T-cell (primary cell): ENCODE measurements around the gene METTL24. TPM values are rescaled to one million over a fixed set of nuclear protein-coding genes. Genes with fewer than 3 reads are reported as not detected.
A peak's percentile ranks its signal among the peaks of the same experiment; 100 is the strongest.

Experiments
- ATAC-seq, 4 experiments: fragments of 200-7000 bp in 3 of 4; fragments of 150-1000 bp in 1 of 4; cut with Tn5 transposase; replicated peaks in 1 of 4; 1 replicate in 3 of 4; 2 replicates in 1 of 4; pipeline ENCODE4 v1.10.0; 2021; ENCODE audit warnings: moderate library complexity in 3 of 4, mild to moderate bottlenecking in 2 of 4, moderate number of reproducible peaks in 1 of 4
- CTCF ChIA-PET, 2 donors: fragments of 300-600 bp; sonication (Branson Sonifier 250); formaldehyde crosslinking; loops; one replicate each; lab custom pipeline; 2022; ENCODE audit warnings: antibody characterized with exemption in 2 of 2; lab: Charles Lee
- POLR2A ChIA-PET, 2 donors: fragments of 300-600 bp; sonication (Branson Sonifier 250); formaldehyde crosslinking; loops; one replicate each; lab custom pipeline; 2022; ENCODE audit warnings: antibody characterized with exemption in 2 of 2; lab: Charles Lee
- DNase-seq, 35 experiments: peaks; one replicate each; pipeline versions ENCODE4 v3.0.0 to v3.0.0-alpha.2; 2013 to 2023
- H3K27ac ChIP-seq: one replicate; pipeline ENCODE4 v1.5.1; 2013; ENCODE audit warnings: low read length
- H3K27me3 ChIP-seq, 2 experiments: replicated peaks in 1 of 2; 1 replicate in 1 of 2; 2 replicates in 1 of 2; pipeline versions ENCODE4 v1.6.1 to v1.7.0; 2013; ENCODE audit warnings: low read length in 1 of 2, mixed read lengths in 1 of 2; ENCODE audit not compliant: control insufficient read depth in 2 of 2, insufficient read depth in 2 of 2; ENCODE audit errors: extremely low read depth in 1 of 2
- H3K36me3 ChIP-seq, 2 donors: 1 replicate in 1 of 2; 2 replicates in 1 of 2; pipeline versions ENCODE4 v1.6.1 to v1.7.0; 2013; ENCODE audit warnings: low read length in 1 of 2; ENCODE audit not compliant: control insufficient read depth in 2 of 2, insufficient read depth in 1 of 2; ENCODE audit errors: extremely low read depth in 1 of 2
- H3K4me1 ChIP-seq, 2 experiments: 1 replicate in 1 of 2; 2 replicates in 1 of 2; pipeline versions ENCODE4 v1.6.1 to v1.7.0; 2013; ENCODE audit warnings: low read length in 2 of 2, mixed read lengths in 1 of 2; ENCODE audit not compliant: insufficient read depth in 2 of 2, control insufficient read depth in 1 of 2; ENCODE audit errors: extremely low read depth in 1 of 2
- H3K4me3 ChIP-seq, 2 donors: 1 replicate in 1 of 2; 2 replicates in 1 of 2; pipeline versions ENCODE4 v1.5.1 to v1.7.0; 2013; ENCODE audit warnings: mild to moderate bottlenecking in 2 of 2, low read length in 1 of 2, moderate library complexity in 1 of 2; ENCODE audit not compliant: control insufficient read depth in 1 of 2; ENCODE audit errors: extremely low read depth in 1 of 2
- H3K9me3 ChIP-seq: 2 replicates; pipeline ENCODE4 v1.7.0; 2013
- H3K27ac Mint-ChIP-seq, 2 donors: one replicate each; pipeline ENCODE4 v1.8.0; 2020 to 2021; ENCODE audit warnings: mild to moderate bottlenecking in 2 of 2, mixed read lengths in 2 of 2
- H3K27me3 Mint-ChIP-seq, 2 donors: one replicate each; pipeline ENCODE4 v1.8.0; 2021 to 2022; ENCODE audit warnings: mixed read lengths in 2 of 2
- H3K36me3 Mint-ChIP-seq: one replicate; pipeline ENCODE4 v1.8.0; 2021; ENCODE audit warnings: mixed read lengths
- H3K4me1 Mint-ChIP-seq, 3 donors: one replicate each; pipeline ENCODE4 v1.8.0; 2020 to 2022; ENCODE audit warnings: mixed read lengths in 3 of 3, mild to moderate bottlenecking in 1 of 3
- H3K4me3 Mint-ChIP-seq, 3 donors: one replicate each; pipeline ENCODE4 v1.8.0; 2020 to 2022; ENCODE audit warnings: mild to moderate bottlenecking in 3 of 3, mixed read lengths in 3 of 3, moderate library complexity in 3 of 3
- H3K9me3 Mint-ChIP-seq, 3 donors: one replicate each; pipeline ENCODE4 v1.8.0; 2020 to 2022; ENCODE audit warnings: mixed read lengths in 3 of 3
- WGBS: methylation state at CpG from one replicate; pipeline ENCODE4 v1.1.5; 2013; ENCODE audit warnings: missing lambda C conversion rate; ENCODE audit not compliant: insufficient coverage; 5-methylcytosine and 5-hydroxymethylcytosine counted together
- total RNA-seq, 35 experiments: library from RNA in 6 of 35; stranded (reverse) in 6 of 35; fragments of 120-200 nt in 1 of 35; gene quantifications; one replicate each; pipeline versions ENCODE4 v1.2.1 to v1.2.4 and lab custom pipeline; 2013 to 2026

Gene METTL24
- total RNA-seq, 5 donors from 2014 or later (not counting 1 experiment from before 2014, with no cell fraction given): 0.30 to 0.47 (median 0.33) TPM; not detected in 2

DNA sequence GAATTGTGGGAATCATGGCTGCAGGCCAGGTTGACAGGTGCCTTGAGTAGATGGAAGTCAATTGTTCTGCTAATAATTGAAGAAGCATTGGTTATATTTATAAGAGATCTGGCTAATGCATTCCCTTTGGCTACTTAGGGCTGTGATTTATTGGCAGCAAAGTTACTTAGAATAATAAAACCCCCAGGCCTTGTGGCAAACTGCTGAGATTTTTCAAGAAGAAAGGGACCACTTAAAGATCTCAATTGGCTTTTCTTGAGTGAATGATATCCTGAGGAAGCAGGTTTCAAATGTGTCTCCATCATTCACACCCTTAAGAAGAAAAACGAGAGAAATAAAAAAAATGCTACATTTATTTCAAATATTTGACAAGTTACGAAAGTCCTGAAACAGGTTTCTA lies 29.8 kb upstream of the METTL24 start:
- no CpG with 5 or more reads among the region's 2 CpGs for WGBS
- H3K36me3 Mint-ChIP-seq: no peaks in the 10 kb centered on the region

DNA sequence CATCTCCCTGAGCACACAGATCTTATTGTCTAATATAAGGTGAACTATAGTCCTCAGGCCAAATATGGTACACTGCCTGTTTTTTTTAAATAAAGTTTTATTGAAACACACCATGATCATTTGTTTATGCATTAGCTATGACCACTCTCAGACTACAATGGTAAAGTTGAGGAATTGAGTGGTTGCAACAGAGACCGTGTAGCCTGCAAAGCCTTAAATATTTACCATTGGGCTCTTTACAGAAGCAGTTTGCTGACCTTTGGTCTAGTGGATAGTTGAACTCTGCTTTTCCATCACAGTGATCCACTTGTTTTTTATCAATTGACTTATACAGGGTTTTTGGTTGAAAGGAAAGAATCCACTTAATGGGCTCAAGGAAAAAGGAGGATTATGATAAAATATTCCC lies 27.3 kb upstream of the METTL24 start:
- ChIA-PET CTCF (interaction anchor here in 1 of 2 donors (0.7 kb wide), 1 partner anchor 681 kb away, joined by 3 read pairs; no protein-coding TSS in a partner anchor), POLR2A (interaction anchor here in 1 of 2 donors (0.6 kb wide), 2 partner anchors 689 to 874 kb away, joined by 4 read pairs; no protein-coding TSS in a partner anchor)
- peaks cover 0 to 4% of the 10 kb centered on the region in 2 donors for H3K27me3 Mint-ChIP-seq
- Histone ChIP-seq H3K27me3 (no peaks in the 10 kb centered on the region), H3K36me3 (no peaks in the 10 kb centered on the region), H3K27ac (no peak overlapping the region), H3K4me1 (peaks cover 9 to 18% of the 10 kb centered on the region in 2 experiments), H3K9me3 (no peaks in the 10 kb centered on the region), H3K4me3 (no peak overlapping the region)
- DNase-seq (no peak), ATAC-seq (no peak)
- H3K27ac Mint-ChIP-seq: no peak overlapping the region
- no peaks in the 10 kb centered on the region for H3K36me3 Mint-ChIP-seq
- no peak overlapping the region for H3K4me3 Mint-ChIP-seq
- H3K4me1 Mint-ChIP-seq: peaks cover 13 to 22% (median 18%) of the 10 kb centered on the region in 3 donors
- no CpG with 5 or more reads among the region's 1 CpG for WGBS
- H3K9me3 Mint-ChIP-seq: peaks cover 0 to 5% (median 0%) of the 10 kb centered on the region in 3 donors

More for the DNA sequence above, 29.8 kb upstream of the METTL24 start:
- DNase-seq: no peak
- POLR2A ChIA-PET: no interaction called here
- Mint-ChIP-seq H3K4me3 (no peak overlapping the region), H3K9me3 (no peaks in the 10 kb centered on the region), H3K27ac (peak overlapping the region in 1 of 2 donors; percentile 6), H3K27me3 (peaks cover 0 to 2% of the 10 kb centered on the region in 2 donors), H3K4me1 (peaks cover 20 to 26% (median 22%) of the 10 kb centered on the region in 3 donors)
- H3K27ac ChIP-seq: no peak overlapping the region
- ATAC-seq: no peak
- H3K27me3 ChIP-seq: no peaks in the 10 kb centered on the region
- H3K9me3 ChIP-seq: no peaks in the 10 kb centered on the region
- H3K4me1 ChIP-seq: peaks cover 9 to 21% of the 10 kb centered on the region in 2 experiments
- CTCF ChIA-PET: no interaction called here
- H3K36me3 ChIP-seq: no peaks in the 10 kb centered on the region
- no peak overlapping the region for H3K4me3 ChIP-seq

DNA sequence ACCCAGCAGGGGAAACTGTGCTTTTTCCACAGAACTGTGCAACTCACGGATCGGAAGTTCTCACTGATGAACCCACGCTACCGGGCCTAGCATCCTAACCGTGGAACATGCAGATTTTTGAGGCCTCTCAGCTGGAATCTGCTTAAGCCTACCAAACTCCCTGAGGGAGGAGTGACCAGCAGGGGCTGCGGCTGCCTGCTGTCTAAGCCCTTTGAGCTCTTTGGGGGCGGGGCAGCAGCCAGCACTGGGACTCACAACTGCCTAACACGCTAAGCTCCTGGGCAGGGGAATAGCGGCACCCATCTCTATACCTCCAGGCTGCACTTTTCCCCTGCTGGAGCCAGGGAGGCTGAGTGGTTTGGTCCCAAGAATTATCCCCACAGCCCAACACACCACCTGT lies 20.4 kb upstream of the METTL24 start:
- Mint-ChIP-seq H3K36me3 (no peaks in the 10 kb centered on the region), H3K27ac (no peak overlapping the region), H3K9me3 (peaks cover 0 to 5% (median 0%) of the 10 kb centered on the region in 3 donors), H3K27me3 (peaks cover 0 to 14% of the 10 kb centered on the region in 2 donors), H3K4me3 (no peak overlapping the region), H3K4me1 (no peaks in the 10 kb centered on the region)
- POLR2A ChIA-PET: no interaction called here
- Histone ChIP-seq H3K27me3 (peaks cover 0 to 13% of the 10 kb centered on the region in 2 experiments), H3K4me1 (no peaks in the 10 kb centered on the region), H3K36me3 (no peaks in the 10 kb centered on the region), H3K27ac (no peak overlapping the region), H3K9me3 (no peaks in the 10 kb centered on the region), H3K4me3 (no peak overlapping the region)
- CTCF ChIA-PET: no interaction called here
- 93% methylated on average over 9 of the region's 9 CpGs for WGBS
- DNase-seq (no peak), ATAC-seq (no peak)

DNA sequence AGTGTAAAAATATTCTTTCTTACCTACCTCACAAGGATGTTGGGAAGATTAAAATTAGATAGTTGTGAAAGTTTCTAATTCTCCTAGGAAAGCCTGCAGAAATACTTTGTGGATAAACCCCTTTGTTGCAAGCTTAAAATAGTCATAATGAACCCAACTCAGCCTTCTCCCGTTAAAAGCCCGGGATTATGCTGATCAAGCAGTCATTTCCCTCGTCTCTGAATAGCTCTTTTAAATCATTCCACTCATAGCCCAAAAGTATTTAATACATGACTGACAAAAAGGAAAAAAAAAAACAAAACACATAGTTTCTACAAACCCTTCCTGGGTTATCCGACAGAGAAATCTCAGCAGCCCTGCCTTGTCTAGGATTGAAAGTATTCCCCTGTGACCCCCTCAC lies 10.9 kb upstream of the METTL24 start:
- Mint-ChIP-seq H3K4me3 (no peak overlapping the region), H3K4me1 (peaks cover 22 to 39% (median 35%) of the 10 kb centered on the region in 3 donors), H3K36me3 (no peaks in the 10 kb centered on the region), H3K27ac (no peak overlapping the region), H3K9me3 (peaks cover 0 to 4% (median 0%) of the 10 kb centered on the region in 3 donors), H3K27me3 (peaks cover under 1 to 10% of the 10 kb centered on the region in 2 donors)
- DNase-seq: no peak
- ChIA-PET CTCF (no interaction called here), POLR2A (no interaction called here)
- peaks cover 20 to 30% of the 10 kb centered on the region in 2 experiments for H3K4me1 ChIP-seq
- ATAC-seq: no peak
- H3K4me3 ChIP-seq: no peak overlapping the region
- no peaks in the 10 kb centered on the region for H3K9me3 ChIP-seq
- H3K27ac ChIP-seq: no peak overlapping the region
- WGBS: 71% methylated on average over 4 of the region's 4 CpGs
- no peaks in the 10 kb centered on the region for H3K36me3 ChIP-seq
- H3K27me3 ChIP-seq: no peaks in the 10 kb centered on the region

DNA sequence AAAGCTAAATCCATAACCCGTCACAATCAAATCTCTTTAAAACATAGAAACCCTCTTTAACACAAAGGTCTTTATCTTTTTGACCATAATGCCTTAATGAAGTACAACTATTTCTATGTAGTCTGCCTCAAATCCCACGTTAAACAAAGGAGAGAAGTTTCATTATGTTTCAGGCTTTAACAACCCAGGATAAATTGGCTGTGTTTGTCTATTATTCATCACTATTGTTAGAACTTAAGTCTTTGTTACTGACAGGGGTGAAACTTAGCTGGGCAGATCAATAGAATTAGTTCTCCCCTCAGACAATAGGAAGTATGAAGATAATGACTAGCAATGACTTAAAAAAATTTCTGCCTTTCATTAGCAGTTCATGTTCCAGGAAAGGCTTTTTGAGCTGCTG lies 10.1 kb upstream of the METTL24 start:
- Histone ChIP-seq H3K4me3 (no peak overlapping the region), H3K9me3 (no peaks in the 10 kb centered on the region), H3K4me1 (peaks cover 20 to 30% of the 10 kb centered on the region in 2 experiments), H3K27ac (no peak overlapping the region), H3K27me3 (no peaks in the 10 kb centered on the region), H3K36me3 (no peaks in the 10 kb centered on the region)
- H3K27ac Mint-ChIP-seq: no peak overlapping the region
- CTCF ChIA-PET: no interaction called here
- no peak for DNase-seq
- ATAC-seq: no peak
- no peak overlapping the region for H3K4me3 Mint-ChIP-seq
- H3K9me3 Mint-ChIP-seq: peaks cover 0 to 4% (median 0%) of the 10 kb centered on the region in 3 donors
- peaks cover 22 to 39% (median 35%) of the 10 kb centered on the region in 3 donors for H3K4me1 Mint-ChIP-seq
- peaks cover 3 to 12% of the 10 kb centered on the region in 2 donors for H3K27me3 Mint-ChIP-seq
- H3K36me3 Mint-ChIP-seq: no peaks in the 10 kb centered on the region
- POLR2A ChIA-PET: interaction anchor here in 1 of 2 donors (0.6 kb wide), 1 partner anchor 49 kb away, joined by 6 read pairs; no protein-coding TSS in a partner anchor
- WGBS: no CpG with 5 or more reads among the region's 2 CpGs

DNA sequence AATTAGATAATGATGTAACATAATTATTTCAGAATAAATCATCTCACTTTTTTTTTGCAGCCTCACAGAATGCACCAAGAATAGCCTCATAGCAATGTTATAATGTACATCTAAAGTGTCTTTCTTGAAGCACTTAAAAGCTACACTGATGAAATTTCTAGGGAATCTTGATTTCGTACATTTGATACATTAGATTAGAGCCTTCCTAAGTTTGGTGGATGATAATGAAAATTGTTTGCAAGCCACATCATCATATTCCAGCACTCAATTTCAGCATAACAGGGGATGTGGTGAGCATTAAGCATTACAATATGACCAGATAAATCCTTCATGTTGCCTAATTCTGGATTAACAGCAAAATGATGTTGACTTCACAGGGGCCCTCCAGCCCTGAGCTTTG lies 9.7 kb upstream of the METTL24 start:
- no CpG with 5 or more reads among the region's 1 CpG for WGBS
- Mint-ChIP-seq H3K27me3 (peaks cover 3 to 12% of the 10 kb centered on the region in 2 donors), H3K9me3 (peaks cover 0 to 4% (median 0%) of the 10 kb centered on the region in 3 donors), H3K27ac (no peak overlapping the region), H3K4me3 (no peak overlapping the region), H3K36me3 (no peaks in the 10 kb centered on the region), H3K4me1 (peaks cover 22 to 39% (median 35%) of the 10 kb centered on the region in 3 donors)
- DNase-seq (no peak), ATAC-seq (no peak)
- CTCF ChIA-PET: interaction anchor here (0.6 to 1.3 kb wide), 2 partner anchors 24 to 948 kb away, joined by 3 to 10 read pairs; no protein-coding TSS in a partner anchor
- H3K9me3 ChIP-seq: no peaks in the 10 kb centered on the region
- H3K4me3 ChIP-seq: no peak overlapping the region
- no peak overlapping the region for H3K27ac ChIP-seq
- POLR2A ChIA-PET: interaction anchor here in 1 of 2 donors (0.6 kb wide), 1 partner anchor 49 kb away, joined by 6 read pairs; no protein-coding TSS in a partner anchor
- H3K27me3 ChIP-seq: no peaks in the 10 kb centered on the region
- H3K36me3 ChIP-seq: no peaks in the 10 kb centered on the region
- H3K4me1 ChIP-seq: peaks cover 20 to 30% of the 10 kb centered on the region in 2 experiments
